Measurements from ENCODE around the gene SPO11. TPM values are rescaled to one million over a fixed set of nuclear protein-coding genes. Genes with fewer than 3 reads are reported as not detected.

SPO11 gene
- total and polyA plus RNA-seq, 9 of the 15 experiments (the other 6 are each of a cell fraction or from before 2014, with no cell fraction given) = not detected

GRCh38 chr20:57388953-57389694 is 59.5 kb downstream of the SPO11 start:
- peak overlapping the region; percentile 22 for H3K4me3 ChIP-seq
- H3K27me3 ChIP-seq (ENCODE audit: control insufficient read depth in 2 of 2, insufficient read depth in 2 of 2, low read length in 2 of 2) = no peaks in the 10 kb centered on the region
- H2AFZ ChIP-seq (ENCODE audit: low read depth, low read length) = peak overlapping the region; percentile 92
- WGBS (ENCODE audit: insufficient coverage, low coverage, missing lambda C conversion rate) = under 1% methylated on average over 36 of the region's 57 CpGs
- H3K4me1 ChIP-seq (replicated peaks in 1 of 2; ENCODE audit: control insufficient read depth in 2 of 2, insufficient read depth in 2 of 2, low read length in 2 of 2) = peaks cover 34 to 58% of the 10 kb centered on the region in 2 experiments
- in situ Hi-C loops (cut with MboI) (loop anchor here (5.0 to 25.0 kb wide), 3 partner anchors 103 to 823 kb away; no protein-coding TSS in a partner anchor), intact Hi-C loops (cut with micrococcal nuclease) (no loop called here)
- peak; percentile 86 for ATAC-seq
- FAIRE-seq = peak; percentile 77
- peak overlapping the region; percentile 95 for H3K9ac ChIP-seq (ENCODE audit: insufficient read depth in 1 of 2, low read depth in 2 of 2, low read length in 2 of 2)
- CTCF ChIA-PET (ENCODE audit: low intra/inter-chr PET ratio) = interaction anchor here (2.3 kb wide), 1 partner anchor 106 kb away, joined by 9 read pairs; no protein-coding TSS in a partner anchor
- no TSS peak for BruUV-seq (replicated peaks)
- H3K4me2 ChIP-seq (ENCODE audit: insufficient read depth, low read length) = peak overlapping the region; percentile 86
- H3K27ac ChIP-seq (ENCODE audit: extremely low read depth, low read depth, low read length) = peak overlapping the region; percentile 95
- peak; percentile 89 to 90 (median 90) for DNase-seq (ENCODE audit: extremely low read depth in 1 of 4, low spot score in 3 of 4)
- peaks cover 27% of the 10 kb centered on the region for H3K79me2 ChIP-seq (ENCODE audit: control insufficient read depth, insufficient read depth, low read length)
- POLR2A ChIA-PET = interaction anchor here (0.5 to 2.1 kb wide), 12 partner anchors 9 to 151 kb away, joined by 3 to 9 read pairs (median 3); no protein-coding TSS in a partner anchor
- peaks cover 5% of the 10 kb centered on the region for H3K9me1 ChIP-seq (ENCODE audit: control insufficient read depth, insufficient read depth, low read length)
- H3K36me3 ChIP-seq (ENCODE audit: control insufficient read depth, insufficient read depth, low read length) = peaks cover 21% of the 10 kb centered on the region
- peaks cover 21% of the 10 kb centered on the region for H4K20me1 ChIP-seq (replicated peaks; ENCODE audit: control insufficient read depth, insufficient read depth, low read length)
- no peaks in the 10 kb centered on the region for H3K9me3 ChIP-seq (replicated peaks; ENCODE audit: control insufficient read depth, insufficient read depth, low read depth, low read length)
- no peak for TF ChIP-seq EWSR1 (IDR thresholded peaks at IDR 0.05; ENCODE audit: borderline replicate concordance, low read depth, partially characterized antibody)
- TF ChIP-seq SRSF1 (IDR thresholded peaks at IDR 0.05; ENCODE audit: low read depth, low read length) = no peak
- TF ChIP-seq ZNF766 (CRISPR knock-in tag; conservative IDR thresholded peaks at IDR 0.05) = peak; percentile 51; the same call in 1 of the 2 replicates
- no peak for TF ChIP-seq TFAM (CRISPR knock-in tag; conservative IDR thresholded peaks at IDR 0.05)
- TF ChIP-seq TOE1 (IDR thresholded peaks at IDR 0.05; ENCODE audit: borderline replicate concordance) = no peak; the same call in 1 of the 2 replicates
- TF ChIP-seq TOE1 (CRISPR knock-in tag; IDR thresholded peaks at IDR 0.05; ENCODE audit: borderline replicate concordance, low read depth) = no peak
- no peak for TF ChIP-seq MEF2A (IDR thresholded peaks at IDR 0.05; ENCODE audit: control insufficient read depth, low read depth, low read length)
- TF ChIP-seq MGA (IDR thresholded peaks at IDR 0.05) = no peak
